Measurements from ENCODE around the gene SBNO2.

SBNO2 gene

GRCh38 chr19:1063909-1064660 lies 110.0 kb downstream of the SBNO2 start:
- TF ChIP-seq TAF1 (IDR thresholded peaks at IDR 0.05; ENCODE audit: borderline replicate concordance, low read depth, low read length) (no peak), POLR2AphosphoS5 (IDR thresholded peaks at IDR 0.05; ENCODE audit: low read depth, low read length) (no peak), POLR2A (IDR thresholded peaks at IDR 0.05; ENCODE audit: low read depth, low read length) (no peak)
- FAIRE-seq (no peak), DNase-seq (ENCODE audit: insufficient read length) (no peak)

- TF ChIP-seq POLR2A (IDR thresholded peaks at IDR 0.05; ENCODE audit: low read depth, low read length) = no peak
- no peak for TF ChIP-seq POLR2AphosphoS5 (IDR thresholded peaks at IDR 0.05; ENCODE audit: low read depth, low read length)
- no peak for TF ChIP-seq TAF1 (IDR thresholded peaks at IDR 0.05; ENCODE audit: borderline replicate concordance, low read depth, low read length)
- FAIRE-seq (peak; percentile 95), DNase-seq (ENCODE audit: insufficient read length) (no peak)
Measured at GRCh38 chr19:1063030-1063908, 110.8 kb downstream of the SBNO2 start.

GRCh38 chr19:1062387-1063029 lies 111.6 kb downstream of the SBNO2 start:
- FAIRE-seq = no peak
- no peak for TF ChIP-seq POLR2AphosphoS5 (IDR thresholded peaks at IDR 0.05; ENCODE audit: low read depth, low read length)
- TF ChIP-seq TAF1 (IDR thresholded peaks at IDR 0.05; ENCODE audit: borderline replicate concordance, low read depth, low read length) = no peak
- TF ChIP-seq POLR2A (IDR thresholded peaks at IDR 0.05; ENCODE audit: low read depth, low read length) = no peak
- no peak for DNase-seq (ENCODE audit: insufficient read length)

GRCh38 chr19:1061987-1062386 lies 112.1 kb downstream of the SBNO2 start:
- DNase-seq (ENCODE audit: insufficient read length) (no peak), FAIRE-seq (no peak)
- TF ChIP-seq POLR2A (IDR thresholded peaks at IDR 0.05; ENCODE audit: low read depth, low read length) = no peak
- TF ChIP-seq TAF1 (IDR thresholded peaks at IDR 0.05; ENCODE audit: borderline replicate concordance, low read depth, low read length) = no peak
- no peak for TF ChIP-seq POLR2AphosphoS5 (IDR thresholded peaks at IDR 0.05; ENCODE audit: low read depth, low read length)

- no peak for TF ChIP-seq POLR2A (IDR thresholded peaks at IDR 0.05; ENCODE audit: low read depth, low read length)
- TF ChIP-seq POLR2AphosphoS5 (IDR thresholded peaks at IDR 0.05; ENCODE audit: low read depth, low read length) = no peak
- no peak for TF ChIP-seq TAF1 (IDR thresholded peaks at IDR 0.05; ENCODE audit: borderline replicate concordance, low read depth, low read length)
- DNase-seq (ENCODE audit: insufficient read length) (no peak), FAIRE-seq (no peak)
Measured at GRCh38 chr19:1060689-1061088, 113.4 kb downstream of the SBNO2 start.

GRCh38 chr19:1058112-1058511 lies 116.0 kb downstream of the SBNO2 start:
- TF ChIP-seq POLR2AphosphoS5 (IDR thresholded peaks at IDR 0.05; ENCODE audit: low read depth, low read length) (no peak), POLR2A (IDR thresholded peaks at IDR 0.05; ENCODE audit: low read depth, low read length) (no peak), TAF1 (IDR thresholded peaks at IDR 0.05; ENCODE audit: borderline replicate concordance, low read depth, low read length) (no peak)
- FAIRE-seq (no peak), DNase-seq (ENCODE audit: insufficient read length) (no peak)
